ENCODE results near the gene WWOX.
A peak's percentile ranks its signal among the peaks of the same experiment; 100 is the strongest.

The WWOX gene

GRCh38 chr16:78365366-78365765 is 265.9 kb downstream of the WWOX start:
- no peak for DNase-seq

- DNase-seq: no peak
Observed at GRCh38 chr16:78368121-78369102, 269.0 kb downstream of the WWOX start.

DNA sequence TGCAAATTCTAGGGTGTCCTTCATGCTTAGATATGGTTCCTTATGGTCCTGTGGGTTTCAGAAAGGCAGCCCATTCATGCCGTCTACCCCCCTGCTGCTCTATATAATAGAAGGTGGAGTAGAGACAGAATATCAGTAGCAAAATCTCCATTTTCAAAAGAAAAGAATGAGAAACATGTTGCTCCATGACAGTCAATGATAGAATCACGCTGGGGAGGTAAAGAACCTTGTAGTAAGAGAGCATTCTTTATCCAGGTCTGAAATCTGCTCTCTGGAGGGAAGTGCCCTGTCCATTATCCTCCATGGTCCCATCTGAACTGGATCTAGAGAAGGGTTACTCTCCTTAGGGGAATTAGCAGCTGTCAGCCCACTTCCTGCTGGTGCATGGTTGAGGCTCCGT is 272.8 kb downstream of the WWOX start:
- no peak for DNase-seq

DNA sequence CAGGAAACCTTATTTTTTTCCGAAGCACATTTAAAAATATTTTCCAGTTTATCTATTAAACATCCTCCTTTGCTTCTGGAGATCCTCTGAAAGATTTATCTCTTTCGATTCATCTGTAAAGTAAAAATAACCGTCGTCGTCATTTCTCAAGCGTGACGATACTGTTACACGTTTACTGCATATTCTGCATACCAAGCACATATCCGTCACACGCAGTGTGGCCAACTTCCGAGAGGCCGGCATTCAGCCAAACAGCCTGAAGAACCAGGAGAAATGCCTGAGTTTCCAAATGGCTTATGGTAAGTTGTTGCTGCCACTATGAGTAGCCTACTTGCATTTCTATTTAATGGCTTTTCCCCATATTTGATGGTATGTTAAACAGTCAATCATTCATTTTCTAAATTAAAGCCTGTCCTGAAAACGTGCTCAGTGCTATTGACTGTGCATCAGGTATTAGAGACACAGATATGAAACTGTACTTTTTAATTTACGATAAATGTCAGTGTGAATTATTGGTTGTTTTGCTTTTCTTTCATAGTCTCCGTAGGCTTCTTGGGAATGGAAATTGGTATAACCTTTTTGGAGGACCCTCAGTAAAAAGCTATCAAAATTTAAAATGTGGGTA is 275.7 kb downstream of the WWOX start:
- DNase-seq: no peak

DNA sequence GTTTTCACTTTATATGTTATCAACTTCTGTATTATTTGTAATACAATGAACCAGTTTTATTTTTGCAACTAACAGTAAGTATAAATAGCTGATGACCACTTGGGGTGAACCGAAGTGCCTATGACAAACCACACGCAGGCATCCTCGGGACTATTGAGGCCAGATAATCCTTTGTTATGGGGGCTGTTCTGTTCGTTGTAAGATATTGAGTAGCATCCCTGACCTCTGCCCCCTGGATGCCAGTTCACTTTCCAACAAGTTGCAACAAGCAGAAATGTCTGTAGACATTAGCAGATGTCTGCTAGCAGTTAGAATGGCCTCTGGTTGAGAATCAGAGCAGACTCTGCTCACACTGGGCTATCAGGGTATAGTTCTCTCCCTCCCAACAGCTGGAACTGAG is 277.0 kb downstream of the WWOX start:
- DNase-seq: no peak

GRCh38 chr16:78377312-78377711 is 277.9 kb downstream of the WWOX start:
- DNase-seq: no peak

GRCh38 chr16:78381060-78381459 is 281.6 kb downstream of the WWOX start:
- DNase-seq: no peak

DNA sequence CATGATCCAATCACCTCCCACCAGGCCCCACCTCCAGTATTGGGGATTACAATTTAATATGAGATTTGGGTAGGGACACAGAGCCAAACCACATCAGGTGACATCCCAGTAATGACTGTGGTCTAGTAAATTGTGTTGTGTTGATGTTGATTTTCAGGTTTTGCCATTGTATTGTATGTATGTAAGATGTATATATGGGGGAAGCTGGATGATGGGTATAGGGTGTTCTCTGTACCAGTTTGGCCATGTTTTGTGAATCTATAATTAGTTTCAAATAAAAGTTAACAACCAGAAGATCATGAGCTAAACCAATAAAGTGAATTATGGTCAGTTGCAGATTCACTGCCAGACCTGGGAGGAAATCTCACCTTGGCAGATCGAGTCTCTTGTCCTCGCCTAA is 283.7 kb downstream of the WWOX start:
- no peak for DNase-seq

GRCh38 chr16:78385086-78385805 is 285.8 kb downstream of the WWOX start:
- no peak for DNase-seq

DNA sequence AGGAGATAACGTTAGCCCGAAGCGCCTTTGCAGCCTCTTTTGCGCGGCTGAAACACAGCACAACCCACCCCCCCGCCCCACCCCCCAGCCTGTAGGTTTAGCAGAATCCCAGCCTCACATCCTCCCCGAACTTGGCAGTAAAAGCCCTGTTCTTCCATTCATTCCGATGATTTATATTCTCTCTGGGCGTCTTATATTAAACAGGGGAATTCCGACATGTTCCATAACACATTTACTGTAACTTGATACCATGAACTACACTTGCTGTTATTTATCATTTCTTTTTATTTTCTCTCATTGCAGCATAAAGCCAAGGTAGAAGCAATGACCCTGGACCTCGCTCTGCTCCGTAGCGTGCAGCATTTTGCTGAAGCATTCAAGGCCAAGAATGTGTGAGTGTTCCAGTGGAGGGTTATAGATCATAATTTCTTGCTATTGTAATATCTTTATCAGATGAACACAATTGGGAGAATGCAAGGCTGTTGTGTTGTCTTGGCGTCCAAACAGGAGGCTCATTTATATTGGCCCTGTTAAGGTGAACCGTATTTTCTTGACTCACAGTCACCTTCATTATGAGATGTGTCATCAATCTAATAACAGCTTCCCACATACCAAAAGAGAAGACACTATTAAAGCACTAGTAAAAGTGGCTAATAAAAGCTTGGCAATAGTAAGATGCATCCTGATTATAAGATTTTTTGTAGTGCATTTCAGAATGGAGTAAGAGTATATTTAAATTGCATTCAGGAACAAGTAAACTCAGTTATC is 287.3 kb downstream of the WWOX start:
- peak; percentile 53 for DNase-seq

DNA sequence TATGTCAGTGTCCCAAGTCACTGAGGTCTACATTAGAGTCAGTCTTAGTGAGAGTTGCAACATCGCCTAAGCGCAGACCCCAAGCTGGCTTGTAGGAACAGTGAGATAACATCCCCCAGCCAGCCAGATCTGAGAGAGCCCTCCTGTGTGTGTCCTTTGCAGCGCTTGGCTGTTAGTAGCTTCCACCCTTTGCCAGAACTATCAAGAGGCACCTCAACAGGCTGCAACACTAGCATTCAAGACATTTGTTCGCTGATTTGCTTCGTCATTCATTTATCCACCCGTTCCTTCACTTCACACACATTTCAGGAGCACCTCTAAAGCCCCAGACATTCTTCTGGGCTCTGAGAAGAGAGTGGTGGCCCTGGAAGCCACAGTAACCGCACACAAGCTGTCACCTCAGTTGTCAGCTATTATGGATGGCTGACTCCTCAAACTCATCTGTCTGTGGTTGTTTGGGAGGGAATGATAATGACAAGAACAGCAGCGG is 289.6 kb downstream of the WWOX start:
- DNase-seq: no peak

- peak; percentile 37 for DNase-seq
Observed at GRCh38 chr16:78390092-78390491, 290.6 kb downstream of the WWOX start.

GRCh38 chr16:78390508-78391324 is 291.3 kb downstream of the WWOX start:
- DNase-seq: peak; percentile 28

GRCh38 chr16:78392585-78393195 is 293.2 kb downstream of the WWOX start:
- peak; percentile 69 for DNase-seq

GRCh38 chr16:78395035-78395434 is 295.6 kb downstream of the WWOX start:
- no peak for DNase-seq

DNA sequence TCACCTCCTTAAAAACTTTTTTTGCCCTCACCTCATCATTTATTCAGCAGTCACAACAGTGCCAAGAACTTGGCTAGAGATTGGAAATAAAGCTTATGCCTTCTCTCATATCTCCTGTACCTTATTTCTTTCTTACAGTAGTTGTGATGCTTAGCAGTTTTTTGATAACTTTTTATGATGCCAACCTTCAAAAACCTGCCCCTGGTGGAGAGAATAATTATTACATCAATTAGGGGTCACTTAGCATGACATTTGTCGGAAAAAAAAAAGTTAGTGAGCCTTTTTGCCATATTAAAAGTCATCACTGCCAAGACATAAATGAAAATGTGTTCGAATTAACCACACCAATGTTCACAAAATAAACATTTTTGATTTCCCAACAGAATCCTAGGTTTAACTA is 296.6 kb downstream of the WWOX start:
- no peak for DNase-seq

- no peak for DNase-seq
Observed at GRCh38 chr16:78396673-78397072, 297.2 kb downstream of the WWOX start.

DNA sequence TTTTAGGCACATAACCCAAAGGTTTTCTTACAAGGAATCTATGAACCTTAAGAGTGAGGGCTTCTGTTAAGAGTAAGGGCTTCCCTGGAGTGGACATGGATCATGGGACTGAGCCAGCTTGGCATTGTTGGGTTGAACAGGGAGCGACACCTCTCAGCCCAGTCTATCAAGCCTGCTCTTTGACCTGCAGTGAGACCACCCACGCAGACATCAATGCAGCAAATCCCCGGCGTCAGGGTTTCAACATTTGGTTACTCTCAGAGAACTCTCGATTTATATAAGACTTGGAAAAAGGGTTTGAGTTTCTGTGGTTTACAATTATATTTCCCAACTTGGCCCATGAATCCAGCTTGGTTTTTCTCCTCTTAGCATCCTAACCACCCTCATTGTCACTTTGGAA is 299.9 kb downstream of the WWOX start:
- peak; percentile 33 for DNase-seq

GRCh38 chr16:78402833-78403232 is 303.4 kb downstream of the WWOX start:
- no peak for DNase-seq

DNA sequence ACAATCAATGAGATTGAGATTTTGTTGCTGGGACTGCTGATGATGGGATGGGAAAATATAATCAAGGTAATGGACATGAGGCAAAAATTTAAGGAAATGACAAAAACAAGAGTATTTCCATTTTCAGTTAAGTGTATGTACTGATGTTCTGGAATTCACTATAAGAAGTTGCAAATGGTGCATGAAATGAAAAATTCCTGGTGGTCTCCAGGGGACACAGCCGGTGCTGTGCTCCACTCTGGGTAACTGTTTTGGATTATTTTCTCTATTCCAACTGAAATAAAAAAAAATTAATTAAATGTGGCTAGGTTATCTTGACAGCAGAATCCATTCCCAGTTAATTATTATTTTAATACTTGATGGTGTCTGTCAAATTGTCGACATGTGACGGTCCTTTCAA is 305.6 kb downstream of the WWOX start:
- DNase-seq: no peak

- DNase-seq: no peak
Observed at GRCh38 chr16:78405833-78406232, 306.4 kb downstream of the WWOX start.

Data from femur (tissue), 1 donor.